ELR (cell line): ENCODE results near the gene GRK4.

ENCODE experiments used
- DNase-seq: peaks from one replicate; pipeline ENCODE4 v3.0.0-alpha.2; 2015; ENCODE audit warnings: low read depth

GRK4 gene

GRCh38 chr4:3073158-3074077 is 110.0 kb downstream of the GRK4 start:
- DNase-seq: peak; percentile 3

- DNase-seq: peak; percentile 89
Observed at GRCh38 chr4:3074078-3074845, 110.9 kb downstream of the GRK4 start, which contains the start of the genes HTT and HTT-AS. Gene HTT, plus strand, starts transcription at chr4:3074681. Its CDS starts 145 bp downstream, at chr4:3074826. Gene HTT-AS, minus strand, starts transcription at chr4:3074538.

GRCh38 chr4:3074846-3075651 is 111.7 kb downstream of the GRK4 start:
- DNase-seq: peak; percentile 81

- DNase-seq: no peak
Observed at GRCh38 chr4:3075652-3075981, 112.2 kb downstream of the GRK4 start.

- DNase-seq: no peak
Observed at GRCh38 chr4:3077796-3078195, 114.4 kb downstream of the GRK4 start.

GRCh38 chr4:3079694-3080123 is 116.3 kb downstream of the GRK4 start:
- no peak for DNase-seq

GRCh38 chr4:3082925-3083515 is 119.6 kb downstream of the GRK4 start:
- no peak for DNase-seq

- DNase-seq: no peak
Observed at GRCh38 chr4:3083732-3084131, 120.4 kb downstream of the GRK4 start.

GRCh38 chr4:3085948-3086670 is 122.7 kb downstream of the GRK4 start:
- no peak for DNase-seq

- DNase-seq: no peak
Observed at GRCh38 chr4:3087115-3087797, 123.9 kb downstream of the GRK4 start.
